Small intestine (tissue), 7 donors: ENCODE data around the gene AHDC1. TPM values are rescaled to one million over a fixed set of nuclear protein-coding genes. Genes with fewer than 3 reads are reported as not detected.
A peak's percentile ranks its signal among the peaks of the same experiment; 100 is the strongest.

Source experiments
- DNase-seq, 2 donors: peaks; one replicate each; pipeline versions ENCODE4 v3.0.0 to v3.0.0-alpha.2; 2013
- FAIRE-seq: peaks from 2 replicates; lab custom pipeline; 2012; peaks lifted over from hg19 to GRCh38; lab: Jason Lieb, UNC
- H3K27ac ChIP-seq, 3 donors: one replicate each; pipeline ENCODE4 v1.5.1; 2013; ENCODE audit warnings: low read length in 2 of 3, mild to moderate bottlenecking in 2 of 3, control low read depth in 1 of 3, inconsistent platforms in 1 of 3, low read depth in 1 of 3, moderate library complexity in 1 of 3
- H3K27me3 ChIP-seq, 3 donors: one replicate each; pipeline ENCODE4 v1.6.1; 2013; ENCODE audit warnings: low read length in 3 of 3, inconsistent platforms in 1 of 3; ENCODE audit not compliant: control insufficient read depth in 3 of 3, insufficient read depth in 3 of 3
- H3K36me3 ChIP-seq, 3 donors: one replicate each; pipeline ENCODE4 v1.6.1; 2013; ENCODE audit warnings: low read length in 3 of 3, inconsistent platforms in 1 of 3, low read depth in 1 of 3, mild to moderate bottlenecking in 1 of 3, moderate library complexity in 1 of 3; ENCODE audit not compliant: control insufficient read depth in 3 of 3, insufficient read depth in 2 of 3
- H3K4me1 ChIP-seq, 3 donors: one replicate each; pipeline ENCODE4 v1.6.1; 2013; ENCODE audit warnings: low read length in 2 of 3, inconsistent platforms in 1 of 3, low read depth in 1 of 3, mild to moderate bottlenecking in 1 of 3, moderate library complexity in 1 of 3; ENCODE audit not compliant: control insufficient read depth in 3 of 3, insufficient read depth in 2 of 3
- H3K4me3 ChIP-seq, 3 donors: one replicate each; pipeline ENCODE4 v1.5.1; 2013; ENCODE audit warnings: low read length in 3 of 3, control low read depth in 1 of 3, inconsistent platforms in 1 of 3, low read depth in 1 of 3, mild to moderate bottlenecking in 1 of 3, moderate library complexity in 1 of 3
- H3K9me3 ChIP-seq, 2 donors: one replicate each; pipeline ENCODE4 v1.6.1; 2013; ENCODE audit warnings: low read depth in 1 of 2, low read length in 1 of 2; ENCODE audit not compliant: control insufficient read depth in 2 of 2, insufficient read depth in 1 of 2
- WGBS, 3 donors: extraction: QIAGEN DNeasy Blood & Tissue Kit; methylation state at CpG; one replicate each; pipeline ENCODE4 v1.1.7; 2013; 5-methylcytosine and 5-hydroxymethylcytosine counted together
- polyA plus RNA-seq, 4 donors: library from polyadenylated mRNA; stranded (reverse) in 3 of 4; unstranded in 1 of 4; fragments of 200-250 nt in 3 of 4; fragments of 120-200 nt in 1 of 4; gene quantifications; one replicate each; pipeline versions ENCODE4 v1.2.1 to v1.2.3, GENCODE V29; 2013
- donor health status: healthy with polysubstance abuse.
- donor health status: control.
- donor health status: control.
- donor health status: Bipolar disorder and iron deficiency.
- donor health status: healthy.

AHDC1 gene
- polyA plus RNA-seq, 4 donors = 3.5 to 17.4 (median 6.9) TPM

DNA sequence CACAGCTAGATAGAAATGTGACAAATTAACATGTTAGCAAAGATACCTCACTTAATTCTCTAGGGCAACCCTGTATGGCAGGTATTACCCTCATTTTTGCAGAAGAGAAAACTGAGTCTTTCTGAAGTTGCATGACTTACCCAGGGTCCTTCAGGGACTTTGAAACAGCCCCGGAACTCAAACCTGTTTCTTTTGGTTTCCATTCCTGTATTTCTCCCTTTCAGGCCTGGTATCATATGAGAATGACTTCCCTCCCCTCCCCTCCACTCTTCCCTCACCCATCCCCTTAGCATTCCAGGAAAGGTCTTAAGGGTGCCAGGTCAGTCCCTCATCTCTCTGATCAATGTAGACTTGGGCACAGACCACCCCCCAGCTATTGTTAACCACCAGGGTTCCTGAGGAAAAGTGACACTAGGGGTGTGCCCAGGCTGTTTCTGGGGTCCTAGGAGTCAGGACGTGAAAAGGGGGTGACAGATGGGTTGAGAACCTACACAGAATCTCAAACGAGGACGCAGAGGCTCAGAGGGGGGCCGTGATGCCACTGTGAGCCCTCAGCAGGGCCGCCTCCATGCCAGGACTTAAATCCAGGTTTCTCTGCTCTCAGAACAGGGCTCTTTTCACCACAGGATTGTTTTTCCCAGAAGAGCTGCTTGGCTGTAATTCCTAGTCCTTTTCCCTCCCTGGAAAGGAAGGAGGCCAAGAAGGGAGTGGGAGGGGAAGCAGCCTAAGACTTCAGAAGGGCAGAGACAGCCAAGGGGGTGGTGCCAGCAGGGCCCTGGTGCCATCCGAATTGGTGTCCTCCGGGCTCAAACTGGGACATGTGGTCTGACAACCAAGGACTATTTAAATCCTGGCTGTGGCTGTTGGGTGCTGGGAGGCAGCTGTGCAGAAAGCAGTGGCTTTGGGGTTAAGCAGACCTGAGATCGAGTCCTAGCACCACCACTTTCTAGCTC lies 111.9 kb downstream of the AHDC1 start:
- no peaks in the 10 kb centered on the region for H3K9me3 ChIP-seq
- DNase-seq (peak in 1 of 2 donors; percentile 35), FAIRE-seq (no peak)
- peak overlapping the region; percentile 74 to 92 (median 88) for H3K27ac ChIP-seq
- no peak overlapping the region for H3K4me3 ChIP-seq
- H3K4me1 ChIP-seq = peaks cover 0 to 34% (median 6%) of the 10 kb centered on the region in 3 donors
- 39 to 56% (median 47%) methylated on average over 9 of the region's 9 CpGs for WGBS, 3 donors
- H3K27me3 ChIP-seq = no peaks in the 10 kb centered on the region
- H3K36me3 ChIP-seq = no peaks in the 10 kb centered on the region

DNA sequence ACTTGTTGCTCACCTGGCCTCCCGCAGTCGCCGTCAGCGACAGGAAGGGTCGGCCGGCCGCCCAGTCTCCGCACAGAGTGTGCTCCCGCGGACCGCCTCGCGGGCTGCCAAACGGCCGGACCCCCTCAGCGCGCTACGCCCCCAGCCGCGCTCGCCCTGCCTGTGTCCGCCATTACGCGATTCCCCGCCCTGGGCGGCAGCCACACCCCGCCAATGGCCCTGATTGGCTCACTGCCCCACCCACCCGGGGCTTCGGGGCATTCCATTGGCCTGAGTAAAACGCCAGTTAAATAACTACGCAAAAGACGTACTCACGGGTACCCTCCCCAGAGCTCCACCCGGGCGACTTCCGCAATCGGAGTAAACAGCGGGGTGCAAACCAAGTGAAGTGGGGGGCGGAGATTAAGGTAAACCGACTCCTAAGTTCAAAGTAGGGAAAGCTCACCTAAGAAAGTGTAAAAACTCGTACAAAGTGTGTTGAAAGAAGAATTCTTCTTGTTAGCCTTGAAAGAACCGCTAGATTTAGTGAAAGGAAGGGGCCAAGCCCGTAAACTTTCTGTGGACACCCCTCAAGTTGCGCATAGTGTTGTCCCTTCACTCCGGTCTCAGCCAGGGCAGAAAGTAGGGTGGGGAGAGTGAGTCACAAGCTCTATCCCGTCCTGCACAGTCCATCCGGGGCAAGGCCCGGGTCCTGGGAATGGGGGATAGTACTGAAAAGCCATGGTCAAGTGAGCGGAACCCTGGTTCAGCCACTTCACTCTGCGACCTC lies 113.8 kb downstream of the AHDC1 start, which contains the start of gene WASF2:
WASF2 (minus strand) TSS at position 195 of the 769 bp plus-strand sequence. CDS start 61,277 bp downstream, outside the sequence.
- Histone ChIP-seq H3K4me1 (peaks cover 0 to 34% (median 6%) of the 10 kb centered on the region in 3 donors), H3K9me3 (no peaks in the 10 kb centered on the region), H3K4me3 (peak within 1 kb of the TSS; percentile 76 to 97 (median 82)), H3K27me3 (no peaks in the 10 kb centered on the region), H3K36me3 (no peaks in the 10 kb centered on the region), H3K27ac (peak within 1 kb of the TSS; percentile 94 to 98 (median 98))
- DNase-seq (peak; percentile 98 to 99), FAIRE-seq (no peak)
- WGBS, 3 donors = 0 to 2% (median 1%) methylated on average over 29 to 50 of the region's 50 CpGs

DNA sequence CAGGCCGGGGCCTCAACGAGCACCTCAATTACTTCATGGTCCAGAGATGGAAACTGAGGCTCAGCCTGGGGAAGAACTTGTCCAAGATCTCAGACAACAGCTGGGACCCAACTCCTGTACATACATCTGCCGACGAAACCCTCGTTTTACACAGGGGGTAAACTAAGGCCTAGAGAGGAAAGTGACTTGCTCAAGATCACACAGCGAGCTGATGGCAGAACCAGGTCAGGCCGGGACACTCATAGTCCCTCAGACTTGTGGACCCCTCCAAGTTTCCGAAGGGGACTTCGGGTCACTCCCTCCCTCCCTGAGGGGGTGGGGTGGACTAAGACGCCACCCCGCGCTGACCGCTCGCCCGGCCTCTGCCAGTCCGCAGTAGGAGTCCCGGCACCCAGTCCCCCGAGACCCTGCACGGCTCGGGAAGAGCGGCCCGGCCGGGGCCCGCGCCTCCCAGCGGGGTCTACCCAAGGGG lies 114.4 kb downstream of the AHDC1 start:
- no peaks in the 10 kb centered on the region for H3K9me3 ChIP-seq
- 0 to 1% (median 0%) methylated on average over 16 to 26 of the region's 26 CpGs for WGBS, 3 donors
- FAIRE-seq (no peak), DNase-seq (peak; percentile 49 to 74)
- H3K4me1 ChIP-seq = peaks cover 0 to 34% (median 6%) of the 10 kb centered on the region in 3 donors
- no peaks in the 10 kb centered on the region for H3K27me3 ChIP-seq
- peak overlapping the region; percentile 94 to 98 (median 98) for H3K27ac ChIP-seq
- peak overlapping the region; percentile 76 to 97 (median 82) for H3K4me3 ChIP-seq
- no peaks in the 10 kb centered on the region for H3K36me3 ChIP-seq

DNA sequence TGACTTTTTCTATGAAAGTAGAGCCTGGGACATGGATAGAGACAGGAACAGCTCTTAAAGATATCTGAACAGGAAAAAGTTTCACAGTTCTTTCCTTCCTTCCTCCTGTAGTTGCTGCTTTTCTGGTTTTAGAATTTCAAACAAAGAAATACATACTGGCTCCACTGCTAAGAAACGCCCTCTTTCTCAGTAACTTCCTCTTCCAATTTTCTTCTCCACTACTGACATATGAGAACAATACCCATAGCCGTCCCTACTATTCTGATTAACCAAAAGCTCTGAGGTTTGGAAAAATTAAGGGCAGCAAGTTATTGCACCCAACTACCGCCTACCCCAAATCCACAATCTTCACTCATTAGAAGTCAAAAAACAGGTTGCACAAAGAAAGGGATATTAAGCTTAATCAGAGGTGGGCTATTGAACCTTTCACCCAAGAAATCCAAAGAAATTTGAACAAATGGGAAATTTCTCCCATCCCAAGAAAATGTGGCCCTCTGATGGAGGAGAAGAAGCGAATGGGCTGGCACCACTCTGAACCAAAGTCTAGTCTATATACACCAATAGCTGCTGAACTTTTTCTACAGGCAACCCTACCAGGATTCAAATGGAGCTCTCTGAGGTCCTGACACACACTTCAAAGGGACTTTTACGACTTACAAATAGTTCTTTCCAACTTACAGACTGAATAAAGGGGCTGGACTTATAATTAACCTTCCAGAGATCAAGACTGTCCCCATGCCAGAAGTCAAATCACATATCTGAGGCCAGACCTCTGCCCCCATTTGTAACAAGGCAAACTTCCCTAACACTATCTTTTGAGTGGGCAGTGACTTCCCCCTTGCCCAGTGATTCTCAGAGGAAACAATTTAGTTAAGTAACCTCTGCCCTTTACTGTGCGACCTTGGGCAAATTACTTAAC lies 115.7 kb downstream of the AHDC1 start:
- peak overlapping the region; percentile 38 to 82 (median 76) for H3K4me3 ChIP-seq
- H3K4me1 ChIP-seq = peaks cover 0 to 33% (median 6%) of the 10 kb centered on the region in 3 donors
- peaks cover 0 to 8% (median 0%) of the 10 kb centered on the region in 3 donors for H3K36me3 ChIP-seq
- 7 to 15% (median 9%) methylated on average over 6 of the region's 6 CpGs for WGBS, 3 donors
- DNase-seq = peak; percentile 44 to 58
- no peak for FAIRE-seq
- H3K9me3 ChIP-seq = no peaks in the 10 kb centered on the region
- no peaks in the 10 kb centered on the region for H3K27me3 ChIP-seq
- H3K27ac ChIP-seq = peak overlapping the region; percentile 94 to 98 (median 98)

DNA sequence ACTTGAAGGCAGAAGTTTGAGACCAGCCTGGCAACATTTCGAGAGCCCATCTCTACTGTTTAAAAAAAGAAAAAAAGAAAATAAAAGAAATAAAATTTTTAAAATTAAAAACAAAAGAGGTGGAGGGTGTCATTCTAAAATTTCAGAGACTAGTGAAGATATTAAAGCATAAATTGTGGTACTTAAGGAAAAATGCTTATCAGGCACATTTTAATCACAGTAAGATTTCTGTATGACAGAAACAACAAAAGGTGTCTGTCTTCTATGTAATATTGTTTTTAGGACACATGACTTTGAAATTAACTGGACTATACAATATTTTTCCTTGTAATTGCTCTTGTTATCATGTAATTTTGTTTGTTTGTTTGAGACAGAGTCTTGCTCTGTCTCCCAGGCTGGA lies 118.6 kb downstream of the AHDC1 start:
- no peak for DNase-seq
- WGBS, 3 donors = 95 to 100% (median 95%) methylated on average over 1 of the region's 1 CpG
- no peak overlapping the region for H3K4me3 ChIP-seq
- no peaks in the 10 kb centered on the region for H3K27me3 ChIP-seq
- peaks cover 0 to 8% (median 3%) of the 10 kb centered on the region in 3 donors for H3K4me1 ChIP-seq
- H3K9me3 ChIP-seq = no peaks in the 10 kb centered on the region
- H3K36me3 ChIP-seq = peaks cover 0 to 15% (median 0%) of the 10 kb centered on the region in 3 donors
- H3K27ac ChIP-seq = no peak overlapping the region
- no peak for FAIRE-seq

Other genes with a start within 250 kb of the AHDC1 start
- gene MAP3K6, start 237.2 kb downstream of the AHDC1 start, polyA plus RNA-seq = 10 to 100 TPM in 1 of 4 donors, 1 to 10 TPM in 3; 1.6 to 19.4 (median 5.2) TPM
- 1 to 10 TPM in 2 of 4 donors, under 1 TPM in 2; 0.06 to 3.6 (median 1.3) TPM for gene FCN3, start 229.3 kb downstream of the AHDC1 start, polyA plus RNA-seq
- gene CD164L2, start 220.8 kb downstream of the AHDC1 start, polyA plus RNA-seq = under 1 TPM in 2 of 4 donors, not detected in 2; 0.03 to 0.04 TPM
- gene GPR3, start 211.5 kb downstream of the AHDC1 start, polyA plus RNA-seq = under 1 TPM in 2 of 4 donors, not detected in 2; 0.15 to 0.36 TPM
- 10 to 100 TPM; 19.5 to 60.4 (median 34.9) TPM for gene WASF2, start 114.0 kb downstream of the AHDC1 start, polyA plus RNA-seq
- gene FGR, start 31.0 kb upstream of the AHDC1 start, polyA plus RNA-seq = 10 to 100 TPM in 1 of 4 donors, 1 to 10 TPM in 3; 1.6 to 12.6 (median 1.8) TPM
- gene IFI6, start 68.0 kb upstream of the AHDC1 start, polyA plus RNA-seq = 100 to 1,000 TPM in 1 of 4 donors, 10 to 100 TPM in 2, 1 to 10 TPM in 1; 7.2 to 137 (median 16.8) TPM
- 1 to 10 TPM; 3.5 to 8.3 (median 4.1) TPM for gene FAM76A, start 121.8 kb upstream of the AHDC1 start, polyA plus RNA-seq
- gene STX12, start 169.1 kb upstream of the AHDC1 start, polyA plus RNA-seq = 10 to 100 TPM; 34.8 to 63.3 (median 56.7) TPM
- 10 to 100 TPM; 26.6 to 37.1 (median 30.0) TPM for gene PPP1R8, start 226.6 kb upstream of the AHDC1 start, polyA plus RNA-seq